Stimulated activated naive CD8-positive, alpha-beta T cell treated with anti-CD3 and anti-CD28 coated beads, Interleukin-15, Interleukin-2, amounts not matched to agents 100 ng/mL and 50 ng/mL, for 24 hours (primary cell): Measurements from ENCODE around the gene MRPL41.
"Not testable (repeated sequence)": the region's sequence is repeated elsewhere in the genome, so short reads cannot be mapped to it uniquely, and the experiment has no call there.

ENCODE experiments used
- H3K27ac Mint-ChIP-seq: one replicate; pipeline ENCODE4 v1.8.0; 2021; ENCODE audit warnings: mild to moderate bottlenecking, mixed read lengths
- H3K27me3 Mint-ChIP-seq: one replicate; pipeline ENCODE4 v1.8.0; 2021; ENCODE audit warnings: mixed read lengths
- H3K36me3 Mint-ChIP-seq: one replicate; pipeline ENCODE4 v1.8.0; 2021; ENCODE audit warnings: low read depth, mixed read lengths
- H3K4me1 Mint-ChIP-seq: one replicate; pipeline ENCODE4 v1.8.0; 2021; ENCODE audit warnings: low read depth, mixed read lengths
- H3K4me3 Mint-ChIP-seq: one replicate; pipeline ENCODE4 v1.8.0; 2021; ENCODE audit warnings: mild to moderate bottlenecking, mixed read lengths
- H3K9me3 Mint-ChIP-seq: one replicate; pipeline ENCODE4 v1.8.0; 2021; ENCODE audit warnings: mixed read lengths

MRPL41 gene

DNA sequence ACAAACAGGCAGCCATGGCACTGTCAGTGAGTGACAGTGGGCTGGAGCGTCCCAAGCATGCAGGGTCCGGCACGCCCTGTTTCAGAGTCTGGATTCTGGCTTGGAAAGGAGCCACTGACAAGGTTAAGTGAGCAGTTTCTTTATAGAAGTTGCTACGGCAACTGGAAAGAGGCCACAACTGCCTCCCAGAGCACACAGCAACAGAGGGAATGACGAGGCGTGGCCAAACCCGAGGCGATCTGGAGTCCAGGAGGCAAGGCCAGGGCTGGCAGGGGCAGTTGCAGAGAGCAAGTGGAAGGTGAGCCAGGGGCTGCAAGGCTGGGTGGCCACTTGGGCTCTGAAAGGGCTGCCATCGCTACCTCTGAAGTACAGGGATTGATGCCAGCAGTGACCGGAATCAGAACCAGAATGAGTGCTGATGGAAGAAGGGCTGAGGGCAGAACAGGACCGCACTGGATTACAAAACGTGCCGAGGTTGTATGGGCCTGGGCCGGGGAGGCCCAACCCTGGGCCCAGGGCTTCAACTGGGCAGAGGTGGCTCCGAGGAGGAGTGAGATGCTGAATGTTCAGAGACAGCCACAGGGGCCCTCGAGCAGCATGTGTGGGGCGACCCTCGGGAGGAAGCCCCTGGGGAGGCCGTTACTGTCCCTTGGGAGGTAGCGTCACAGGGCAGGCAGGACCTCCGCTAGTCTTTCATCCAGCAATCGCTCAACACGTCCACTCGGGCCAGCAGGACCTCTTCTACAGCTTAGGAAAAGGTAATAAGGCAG lies 4.6 kb downstream of the MRPL41 start:
- Mint-ChIP-seq H3K9me3 (no peaks in the 10 kb centered on the region), H3K4me3 (no peak overlapping the region), H3K4me1 (peaks cover 8% of the 10 kb centered on the region), H3K36me3 (peaks cover 45% of the 10 kb centered on the region), H3K27me3 (no peaks in the 10 kb centered on the region), H3K27ac (no peak overlapping the region)

GRCh38 chr9:137558127-137558526 lies 6.4 kb downstream of the MRPL41 start:
- H3K4me1 Mint-ChIP-seq = peaks cover 4% of the 10 kb centered on the region
- H3K4me3 Mint-ChIP-seq = no peak overlapping the region
- H3K36me3 Mint-ChIP-seq = peaks cover 49% of the 10 kb centered on the region

DNA sequence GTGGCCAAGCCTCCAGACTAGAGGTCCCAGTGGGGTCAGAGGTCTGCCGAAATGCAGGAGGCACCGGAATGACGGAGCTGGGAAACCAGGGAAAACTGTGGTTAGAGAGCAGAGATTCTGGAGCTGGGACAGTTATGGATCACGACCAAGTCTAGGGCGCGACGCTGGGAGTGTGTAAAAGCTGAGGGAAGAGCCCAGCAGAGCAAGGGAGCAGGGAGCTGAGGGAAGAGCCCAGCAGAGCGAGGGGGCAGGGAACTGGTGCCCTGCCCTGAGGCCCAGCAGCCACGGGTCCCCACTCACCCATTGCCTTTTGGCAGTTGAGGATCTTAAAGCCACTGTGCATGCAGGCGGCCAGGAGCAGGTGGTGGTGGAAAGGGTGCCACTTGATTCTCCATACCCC lies 12.5 kb downstream of the MRPL41 start:
- peaks cover 42% of the 10 kb centered on the region for H3K36me3 Mint-ChIP-seq

More at GRCh38 chr9:137558127-137558526, 6.4 kb downstream of the MRPL41 start:
- Mint-ChIP-seq H3K9me3 (no peaks in the 10 kb centered on the region), H3K27me3 (no peaks in the 10 kb centered on the region), H3K27ac (no peak overlapping the region)

GRCh38 chr9:137564817-137565411 lies 13.2 kb downstream of the MRPL41 start:
- no peak overlapping the region for H3K27ac Mint-ChIP-seq
- peaks cover 39% of the 10 kb centered on the region for H3K36me3 Mint-ChIP-seq
- H3K4me3 Mint-ChIP-seq = no peak overlapping the region
- no peaks in the 10 kb centered on the region for H3K27me3 Mint-ChIP-seq
- H3K9me3 Mint-ChIP-seq = no peaks in the 10 kb centered on the region
- H3K4me1 Mint-ChIP-seq = no peaks in the 10 kb centered on the region

More for the DNA sequence above, 12.5 kb downstream of the MRPL41 start:
- H3K4me3 Mint-ChIP-seq = no peak overlapping the region
- no peak overlapping the region for H3K27ac Mint-ChIP-seq
- no peaks in the 10 kb centered on the region for H3K4me1 Mint-ChIP-seq
- no peaks in the 10 kb centered on the region for H3K9me3 Mint-ChIP-seq
- no peaks in the 10 kb centered on the region for H3K27me3 Mint-ChIP-seq

- H3K27ac Mint-ChIP-seq, H3K27me3 Mint-ChIP-seq, H3K4me3 Mint-ChIP-seq, H3K4me1 Mint-ChIP-seq, H3K9me3 Mint-ChIP-seq: not testable (repeated sequence)
- H3K36me3 Mint-ChIP-seq = peaks cover 35% of the 10 kb centered on the region
Measured at GRCh38 chr9:137568445-137568844, 16.8 kb downstream of the MRPL41 start.

DNA sequence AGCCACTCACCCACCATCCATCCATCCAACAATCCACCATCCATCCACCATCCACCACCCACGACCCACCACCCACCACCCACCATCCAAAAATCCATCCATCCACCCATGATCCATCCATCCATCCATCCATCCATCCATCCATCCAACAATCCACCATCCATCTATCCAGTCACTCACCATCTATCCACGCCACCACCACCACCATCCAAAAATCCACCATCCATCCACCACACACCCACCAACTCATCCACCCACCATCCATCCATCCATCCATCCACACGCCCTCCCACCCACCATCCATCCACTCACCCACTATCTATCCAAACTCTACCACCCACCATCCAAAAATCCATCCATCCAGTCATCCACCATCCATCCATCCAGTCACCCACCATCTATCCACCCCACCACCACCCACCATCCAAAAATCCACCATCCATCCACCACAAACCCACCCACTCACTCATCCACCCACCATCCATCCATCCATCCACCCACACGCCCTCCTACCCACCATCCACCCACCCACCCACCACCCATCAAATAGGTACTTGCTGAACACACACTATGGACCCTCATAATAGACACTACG lies 18.0 kb downstream of the MRPL41 start:
- H3K9me3 Mint-ChIP-seq = no peaks in the 10 kb centered on the region
- H3K27me3 Mint-ChIP-seq = no peaks in the 10 kb centered on the region
- no peak overlapping the region for H3K27ac Mint-ChIP-seq
- H3K4me1 Mint-ChIP-seq = no peaks in the 10 kb centered on the region
- no peak overlapping the region for H3K4me3 Mint-ChIP-seq
- H3K36me3 Mint-ChIP-seq = peaks cover 35% of the 10 kb centered on the region

- Mint-ChIP-seq H3K36me3 (peaks cover 43% of the 10 kb centered on the region), H3K27ac (peak overlapping the region; percentile 0), H3K4me1 (peaks cover 8% of the 10 kb centered on the region)
Measured at GRCh38 chr9:137570566-137570965, 18.9 kb downstream of the MRPL41 start.

GRCh38 chr9:137574192-137574591 lies 22.5 kb downstream of the MRPL41 start:
- no peak overlapping the region for H3K27ac Mint-ChIP-seq
- no peaks in the 10 kb centered on the region for H3K9me3 Mint-ChIP-seq
- H3K4me1 Mint-ChIP-seq = peaks cover 36% of the 10 kb centered on the region
- no peak overlapping the region for H3K4me3 Mint-ChIP-seq
- no peaks in the 10 kb centered on the region for H3K27me3 Mint-ChIP-seq
- H3K36me3 Mint-ChIP-seq = peaks cover 53% of the 10 kb centered on the region

More at GRCh38 chr9:137570566-137570965, 18.9 kb downstream of the MRPL41 start:
- no peaks in the 10 kb centered on the region for H3K9me3 Mint-ChIP-seq
- H3K27me3 Mint-ChIP-seq = no peaks in the 10 kb centered on the region
- H3K4me3 Mint-ChIP-seq = no peak overlapping the region

DNA sequence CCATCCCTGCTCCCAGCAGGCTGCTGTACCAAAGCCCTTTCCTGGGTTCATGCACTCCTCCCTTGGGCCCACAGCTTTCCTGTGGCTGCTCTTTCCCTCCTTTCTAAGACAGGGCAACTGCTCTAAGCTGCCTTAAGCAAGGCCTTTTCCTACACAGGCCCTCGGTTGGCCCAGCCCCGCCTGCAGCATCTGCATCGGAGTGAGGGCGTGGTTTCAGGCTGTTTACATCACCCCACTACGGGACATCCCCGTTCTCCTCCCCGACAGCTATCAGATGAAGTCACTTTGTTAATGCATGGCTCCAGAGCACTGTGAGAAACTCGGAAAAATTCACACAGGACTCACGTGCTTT lies 23.7 kb downstream of the MRPL41 start:
- no peaks in the 10 kb centered on the region for H3K9me3 Mint-ChIP-seq
- peaks cover 39% of the 10 kb centered on the region for H3K4me1 Mint-ChIP-seq
- peaks cover 47% of the 10 kb centered on the region for H3K36me3 Mint-ChIP-seq
- no peak overlapping the region for H3K4me3 Mint-ChIP-seq
- H3K27me3 Mint-ChIP-seq = no peaks in the 10 kb centered on the region
- H3K27ac Mint-ChIP-seq = peak overlapping the region; percentile 28

GRCh38 chr9:137575716-137576411 lies 24.2 kb downstream of the MRPL41 start:
- Mint-ChIP-seq H3K36me3 (peaks cover 42% of the 10 kb centered on the region), H3K4me3 (peak overlapping the region; percentile 1), H3K27me3 (no peaks in the 10 kb centered on the region), H3K4me1 (peaks cover 39% of the 10 kb centered on the region), H3K9me3 (no peaks in the 10 kb centered on the region), H3K27ac (peak overlapping the region; percentile 28)

GRCh38 chr9:137578518-137579258 lies 27.0 kb downstream of the MRPL41 start, which contains the start of gene DPH7:
TSS of gene DPH7 (minus strand) at chr9:137578925. CDS start at chr9:137578777, 148 bp downstream.
- Mint-ChIP-seq H3K27ac (peak within 1 kb of the TSS; percentile 82), H3K9me3 (no peaks in the 10 kb centered on the region), H3K4me1 (peaks cover 39% of the 10 kb centered on the region), H3K27me3 (no peaks in the 10 kb centered on the region), H3K4me3 (peak within 1 kb of the TSS; percentile 91), H3K36me3 (peaks cover 51% of the 10 kb centered on the region)

GRCh38 chr9:137579259-137579604 lies 27.6 kb downstream of the MRPL41 start:
- H3K36me3 Mint-ChIP-seq = peaks cover 49% of the 10 kb centered on the region
- peak overlapping the region; percentile 58 for H3K27ac Mint-ChIP-seq
- peaks cover 39% of the 10 kb centered on the region for H3K4me1 Mint-ChIP-seq
- H3K9me3 Mint-ChIP-seq = no peaks in the 10 kb centered on the region
- no peaks in the 10 kb centered on the region for H3K27me3 Mint-ChIP-seq
- H3K4me3 Mint-ChIP-seq = peak overlapping the region; percentile 56

DNA sequence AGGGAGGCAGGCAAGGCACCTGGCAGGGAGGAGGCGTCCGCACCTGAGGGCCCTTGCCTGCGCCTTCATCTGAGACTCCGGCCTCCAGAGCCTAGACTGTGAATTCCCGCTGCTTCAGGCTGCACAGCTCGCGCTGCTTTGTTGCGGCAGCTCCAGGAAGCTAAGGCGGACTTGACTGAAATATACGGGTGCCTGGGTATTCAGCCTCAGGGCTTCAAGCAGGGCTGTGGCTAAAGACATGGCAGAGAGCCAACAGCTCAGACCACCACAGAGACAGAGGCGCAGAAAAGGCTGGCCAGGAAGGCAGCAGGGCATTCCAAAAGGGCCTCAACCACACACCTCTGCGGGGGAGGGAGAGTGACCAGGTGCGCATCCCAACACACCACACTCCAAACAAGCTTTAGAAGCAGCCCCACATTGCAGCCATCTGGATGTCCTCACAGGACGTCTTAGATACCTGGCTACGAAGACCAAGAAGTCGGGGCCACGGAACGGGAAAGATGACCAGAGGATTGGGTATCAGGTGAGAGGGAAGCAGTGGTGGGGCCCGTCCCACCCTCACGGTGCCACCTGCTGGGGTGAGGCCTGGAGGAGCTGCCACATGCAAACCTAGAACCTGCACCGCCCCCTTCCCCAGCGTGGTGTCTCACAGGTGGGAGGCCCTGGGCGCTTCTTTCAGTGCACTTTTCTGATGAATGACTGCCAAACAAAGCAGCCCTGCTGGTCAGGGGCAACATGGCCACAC lies 28.7 kb downstream of the MRPL41 start:
- H3K9me3 Mint-ChIP-seq = no peaks in the 10 kb centered on the region
- peaks cover 42% of the 10 kb centered on the region for H3K36me3 Mint-ChIP-seq

GRCh38 chr9:137580954-137581322 lies 29.3 kb downstream of the MRPL41 start:
- H3K36me3 Mint-ChIP-seq = peaks cover 38% of the 10 kb centered on the region
- peaks cover 28% of the 10 kb centered on the region for H3K4me1 Mint-ChIP-seq
- no peak overlapping the region for H3K27ac Mint-ChIP-seq
- no peaks in the 10 kb centered on the region for H3K9me3 Mint-ChIP-seq
- H3K27me3 Mint-ChIP-seq = no peaks in the 10 kb centered on the region
- H3K4me3 Mint-ChIP-seq = no peak overlapping the region

More for the DNA sequence above, 28.7 kb downstream of the MRPL41 start:
- H3K4me1 Mint-ChIP-seq = peaks cover 34% of the 10 kb centered on the region
- no peaks in the 10 kb centered on the region for H3K27me3 Mint-ChIP-seq
- H3K4me3 Mint-ChIP-seq = no peak overlapping the region
- H3K27ac Mint-ChIP-seq = no peak overlapping the region
